HEK293 (cell line): ENCODE measurements around the gene KCNAB1.

ENCODE experiments used
- HOXC10 ChIP-seq: sonication (generic); formaldehyde crosslinking; IDR thresholded peaks from 2 replicates; pipeline ENCODE4 v1.8.1; 2023; ENCODE audit warnings: mild to moderate bottlenecking, missing genetic modification reagents
- KLF9 ChIP-seq: fragments of 450-650 bp; formaldehyde crosslinking; IDR thresholded peaks from 2 replicates; pipeline ENCODE4 v1.5.1; 2016; ENCODE audit warnings: missing biosample characterization, missing genetic modification characterization, low read depth
- MZF1 ChIP-seq: fragments of 450-650 bp; formaldehyde crosslinking; IDR thresholded peaks from 2 replicates; pipeline ENCODE4 v1.5.1; 2017; ENCODE audit warnings: missing biosample characterization, missing genetic modification characterization, borderline replicate concordance
- SETDB1 ChIP-seq: IDR thresholded peaks from one replicate; pipeline ENCODE4 v1.6.1; 2017; ENCODE audit warnings: mild to moderate bottlenecking, low read length, moderate library complexity, mixed read lengths; ENCODE audit not compliant: insufficient read length
- TCF7L2 ChIP-seq: IDR thresholded peaks from 2 replicates; pipeline ENCODE4 v1.6.1; 2011; ENCODE audit warnings: low read depth, mild to moderate bottlenecking, inconsistent platforms, low read length, moderate library complexity, borderline replicate concordance
- ZNF48 ChIP-seq: fragments of 450-650 bp; formaldehyde crosslinking; IDR thresholded peaks from 2 replicates; pipeline ENCODE4 v1.5.1; 2016; ENCODE audit warnings: missing biosample characterization, missing genetic modification characterization
- ZNF510 ChIP-seq: fragments of 450-650 bp; formaldehyde crosslinking; IDR thresholded peaks from 2 replicates; pipeline ENCODE4 v1.5.1; 2018; ENCODE audit warnings: mild to moderate bottlenecking, missing genetic modification characterization, missing biosample characterization; ENCODE audit not compliant: insufficient replicate concordance
- ZNF514 ChIP-seq: fragments of 450-650 bp; formaldehyde crosslinking; IDR thresholded peaks from 2 replicates; pipeline ENCODE4 v1.5.1; 2016; ENCODE audit warnings: missing biosample characterization, missing genetic modification characterization
- ZNF707 ChIP-seq: fragments of 450-650 bp; formaldehyde crosslinking; IDR thresholded peaks from 2 replicates; pipeline ENCODE4 v1.5.1; 2016; ENCODE audit warnings: missing biosample characterization, missing genetic modification characterization
- TF ChIP-seq, protein P1 (sequence below): fragments of 450-650 bp; formaldehyde crosslinking; IDR thresholded peaks from 2 replicates; pipeline ENCODE4 v1.5.1; 2016; ENCODE audit warnings: missing biosample characterization, missing genetic modification characterization
- TF ChIP-seq, protein P2 (sequence below): fragments of 450-650 bp; formaldehyde crosslinking; IDR thresholded peaks from 2 replicates; pipeline ENCODE4 v1.5.1; 2016; ENCODE audit warnings: missing biosample characterization, missing genetic modification characterization

DNA sequence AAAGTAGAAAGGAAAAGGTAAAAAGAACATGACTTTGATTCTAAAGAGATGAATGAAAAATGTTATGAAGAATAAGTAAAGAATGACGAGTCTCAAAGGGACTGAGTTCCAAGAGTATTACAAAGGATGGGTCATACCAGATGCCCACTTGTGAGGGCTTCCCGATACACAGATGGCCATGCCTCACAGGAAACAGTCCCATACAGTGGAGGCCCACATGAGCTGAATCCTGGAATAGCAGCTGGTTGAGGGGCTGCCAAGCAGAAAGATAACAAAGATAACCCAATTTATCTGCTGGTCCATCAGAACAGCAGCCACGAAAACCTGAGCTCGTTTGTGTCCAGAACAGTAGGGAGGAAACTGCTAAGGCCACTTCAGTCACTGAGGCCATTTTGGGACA is 430.9 kb downstream of the KCNAB1 start:
- TF ChIP-seq MZF1 (tag by site-specific recombination) (no peak), KLF9 (tag by site-specific recombination) (no peak), ZNF48 (tag by site-specific recombination) (no peak), ZNF707 (tag by site-specific recombination) (no peak), HOXC10 (CRISPR knock-in tag) (no peak), SETDB1 (no peak), TCF7L2 (no peak), ZNF514 (tag by site-specific recombination) (no peak), ZNF510 (tag by site-specific recombination) (no peak)
- TF ChIP-seq, protein P1, sequence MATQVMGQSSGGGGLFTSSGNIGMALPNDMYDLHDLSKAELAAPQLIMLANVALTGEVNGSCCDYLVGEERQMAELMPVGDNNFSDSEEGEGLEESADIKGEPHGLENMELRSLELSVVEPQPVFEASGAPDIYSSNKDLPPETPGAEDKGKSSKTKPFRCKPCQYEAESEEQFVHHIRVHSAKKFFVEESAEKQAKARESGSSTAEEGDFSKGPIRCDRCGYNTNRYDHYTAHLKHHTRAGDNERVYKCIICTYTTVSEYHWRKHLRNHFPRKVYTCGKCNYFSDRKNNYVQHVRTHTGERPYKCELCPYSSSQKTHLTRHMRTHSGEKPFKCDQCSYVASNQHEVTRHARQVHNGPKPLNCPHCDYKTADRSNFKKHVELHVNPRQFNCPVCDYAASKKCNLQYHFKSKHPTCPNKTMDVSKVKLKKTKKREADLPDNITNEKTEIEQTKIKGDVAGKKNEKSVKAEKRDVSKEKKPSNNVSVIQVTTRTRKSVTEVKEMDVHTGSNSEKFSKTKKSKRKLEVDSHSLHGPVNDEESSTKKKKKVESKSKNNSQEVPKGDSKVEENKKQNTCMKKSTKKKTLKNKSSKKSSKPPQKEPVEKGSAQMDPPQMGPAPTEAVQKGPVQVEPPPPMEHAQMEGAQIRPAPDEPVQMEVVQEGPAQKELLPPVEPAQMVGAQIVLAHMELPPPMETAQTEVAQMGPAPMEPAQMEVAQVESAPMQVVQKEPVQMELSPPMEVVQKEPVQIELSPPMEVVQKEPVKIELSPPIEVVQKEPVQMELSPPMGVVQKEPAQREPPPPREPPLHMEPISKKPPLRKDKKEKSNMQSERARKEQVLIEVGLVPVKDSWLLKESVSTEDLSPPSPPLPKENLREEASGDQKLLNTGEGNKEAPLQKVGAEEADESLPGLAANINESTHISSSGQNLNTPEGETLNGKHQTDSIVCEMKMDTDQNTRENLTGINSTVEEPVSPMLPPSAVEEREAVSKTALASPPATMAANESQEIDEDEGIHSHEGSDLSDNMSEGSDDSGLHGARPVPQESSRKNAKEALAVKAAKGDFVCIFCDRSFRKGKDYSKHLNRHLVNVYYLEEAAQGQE: no peak
- TF ChIP-seq, protein P2, sequence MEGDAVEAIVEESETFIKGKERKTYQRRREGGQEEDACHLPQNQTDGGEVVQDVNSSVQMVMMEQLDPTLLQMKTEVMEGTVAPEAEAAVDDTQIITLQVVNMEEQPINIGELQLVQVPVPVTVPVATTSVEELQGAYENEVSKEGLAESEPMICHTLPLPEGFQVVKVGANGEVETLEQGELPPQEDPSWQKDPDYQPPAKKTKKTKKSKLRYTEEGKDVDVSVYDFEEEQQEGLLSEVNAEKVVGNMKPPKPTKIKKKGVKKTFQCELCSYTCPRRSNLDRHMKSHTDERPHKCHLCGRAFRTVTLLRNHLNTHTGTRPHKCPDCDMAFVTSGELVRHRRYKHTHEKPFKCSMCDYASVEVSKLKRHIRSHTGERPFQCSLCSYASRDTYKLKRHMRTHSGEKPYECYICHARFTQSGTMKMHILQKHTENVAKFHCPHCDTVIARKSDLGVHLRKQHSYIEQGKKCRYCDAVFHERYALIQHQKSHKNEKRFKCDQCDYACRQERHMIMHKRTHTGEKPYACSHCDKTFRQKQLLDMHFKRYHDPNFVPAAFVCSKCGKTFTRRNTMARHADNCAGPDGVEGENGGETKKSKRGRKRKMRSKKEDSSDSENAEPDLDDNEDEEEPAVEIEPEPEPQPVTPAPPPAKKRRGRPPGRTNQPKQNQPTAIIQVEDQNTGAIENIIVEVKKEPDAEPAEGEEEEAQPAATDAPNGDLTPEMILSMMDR (tag by site-specific recombination): no peak
